ENCODE measurements around the gene BMPER. TPM values are rescaled to one million over a fixed set of nuclear protein-coding genes. Genes with fewer than 3 reads are reported as not detected.

The BMPER gene
- polyA plus RNA-seq, 1 of the 3 experiments (the other 2 are of a cell fraction): 20.0 TPM

- H3K79me2 ChIP-seq (ENCODE audit: insufficient read depth): no peaks in the 10 kb centered on the region
- no peaks in the 10 kb centered on the region for H3F3A ChIP-seq (replicated peaks; ENCODE audit: insufficient read depth)
- TF ChIP-seq ELF1 (IDR thresholded peaks at IDR 0.05): no peak
- no peak for TF ChIP-seq REST (IDR thresholded peaks at IDR 0.05; ENCODE audit: low read depth, low read length)
- no peak for TF ChIP-seq RFX5 (IDR thresholded peaks at IDR 0.05; ENCODE audit: low read length)
- TF ChIP-seq, protein P1, sequence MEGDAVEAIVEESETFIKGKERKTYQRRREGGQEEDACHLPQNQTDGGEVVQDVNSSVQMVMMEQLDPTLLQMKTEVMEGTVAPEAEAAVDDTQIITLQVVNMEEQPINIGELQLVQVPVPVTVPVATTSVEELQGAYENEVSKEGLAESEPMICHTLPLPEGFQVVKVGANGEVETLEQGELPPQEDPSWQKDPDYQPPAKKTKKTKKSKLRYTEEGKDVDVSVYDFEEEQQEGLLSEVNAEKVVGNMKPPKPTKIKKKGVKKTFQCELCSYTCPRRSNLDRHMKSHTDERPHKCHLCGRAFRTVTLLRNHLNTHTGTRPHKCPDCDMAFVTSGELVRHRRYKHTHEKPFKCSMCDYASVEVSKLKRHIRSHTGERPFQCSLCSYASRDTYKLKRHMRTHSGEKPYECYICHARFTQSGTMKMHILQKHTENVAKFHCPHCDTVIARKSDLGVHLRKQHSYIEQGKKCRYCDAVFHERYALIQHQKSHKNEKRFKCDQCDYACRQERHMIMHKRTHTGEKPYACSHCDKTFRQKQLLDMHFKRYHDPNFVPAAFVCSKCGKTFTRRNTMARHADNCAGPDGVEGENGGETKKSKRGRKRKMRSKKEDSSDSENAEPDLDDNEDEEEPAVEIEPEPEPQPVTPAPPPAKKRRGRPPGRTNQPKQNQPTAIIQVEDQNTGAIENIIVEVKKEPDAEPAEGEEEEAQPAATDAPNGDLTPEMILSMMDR (IDR thresholded peaks at IDR 0.05): no peak
- TF ChIP-seq JUND (IDR thresholded peaks at IDR 0.05): no peak
- TF ChIP-seq NRF1 (IDR thresholded peaks at IDR 0.05; ENCODE audit: low read depth, low read length): no peak
- no peak for TF ChIP-seq TAF1 (IDR thresholded peaks at IDR 0.05; ENCODE audit: borderline replicate concordance, low read depth, low read length)
- TF ChIP-seq IRF3 (IDR thresholded peaks at IDR 0.05; ENCODE audit: low read depth, low read length): no peak
- no peak for TF ChIP-seq GATA2 (CRISPR knock-in tag; IDR thresholded peaks at IDR 0.05)
- no peak for TF ChIP-seq RXRA (IDR thresholded peaks at IDR 0.05; ENCODE audit: borderline replicate concordance, low read depth)
- no peak for TF ChIP-seq ZBTB33 (IDR thresholded peaks at IDR 0.05; ENCODE audit: borderline replicate concordance, low read depth)
- no peak for TF ChIP-seq MXI1 (IDR thresholded peaks at IDR 0.05; ENCODE audit: low read depth, low read length)
- TF ChIP-seq EZH2phosphoT487 (IDR thresholded peaks at IDR 0.05; ENCODE audit: borderline replicate concordance, low read depth): no peak
- no peak for TF ChIP-seq NFIC (IDR thresholded peaks at IDR 0.05; ENCODE audit: borderline replicate concordance)
- no peak for DNase-seq
- whole genome bisulfite sequencing (ENCODE audit: low lambda C conversion rate): 54% methylated on average over 14 of the region's 17 CpGs
- no peak overlapping the region for H3K9ac ChIP-seq
- no peak overlapping the region for H3K27ac ChIP-seq (ENCODE audit: low read depth in 2 of 2, low read length in 1 of 2)
- ChIA-PET POLR2A (no interaction called here), CTCF (interaction anchor here (0.6 to 4.7 kb wide), 13 partner anchors 10 to 736 kb away, joined by 3 to 57 read pairs (median 5); no protein-coding TSS in a partner anchor)
- no peaks in the 10 kb centered on the region for H3K9me3 ChIP-seq
- no peaks in the 10 kb centered on the region for H3K27me3 ChIP-seq (ENCODE audit: insufficient read depth)
- no peaks in the 10 kb centered on the region for H4K20me1 ChIP-seq (ENCODE audit: insufficient read depth)
- no peak overlapping the region for H2AFZ ChIP-seq (ENCODE audit: low read depth)
- H3K4me3 ChIP-seq (ENCODE audit: low read depth in 2 of 2, low read length in 1 of 2): no peak overlapping the region
- no peaks in the 10 kb centered on the region; a peak in 1 of 4 replicates for H3K4me1 ChIP-seq (ENCODE audit: control insufficient read depth in 1 of 2, insufficient read depth in 2 of 2, low read depth in 1 of 2, low read length in 1 of 2)
- no peaks in the 10 kb centered on the region for H3K36me3 ChIP-seq (replicated peaks in 1 of 2; ENCODE audit: control insufficient read depth in 1 of 2, insufficient read depth in 2 of 2, low read length in 1 of 2)
- no peak overlapping the region for H3K4me2 ChIP-seq
- no peaks in the 10 kb centered on the region for H3K9me2 ChIP-seq
These were observed 16.0 kb downstream of the BMPER start for GRCh38 chr7:33921216-33921938.
